Spleen (tissue), 11 donors: ENCODE data around the gene LOXHD1. TPM values are rescaled to one million over a fixed set of nuclear protein-coding genes. Genes with fewer than 3 reads are reported as not detected.

Experiments used
- DNase-seq: peaks from one replicate; pipeline ENCODE4 v3.0.0-alpha.2; 2020
- H3K27ac ChIP-seq, 8 donors: fragments of 200-600 bp; sonication (generic) in 7 of 8; 1 replicate in 4 of 8; 2 replicates in 4 of 8; pipeline versions ENCODE4 v1.5.0 to v1.8.0; 2016 to 2021; ENCODE audit warnings: inconsistent platforms in 4 of 8, mild to moderate bottlenecking in 4 of 8, moderate library complexity in 1 of 8
- H3K27me3 ChIP-seq, 7 donors: fragments of 200-600 bp; sonication (generic) in 6 of 7; replicated peaks in 1 of 7; 1 replicate in 4 of 7; 2 replicates in 3 of 7; pipeline versions ENCODE4 v1.5.0 to v1.8.0; 2016 to 2021; ENCODE audit warnings: inconsistent platforms in 3 of 7, mild to moderate bottlenecking in 1 of 7
- H3K36me3 ChIP-seq, 6 donors: fragments of 200-600 bp; sonication (generic) in 5 of 6; 1 replicate in 4 of 6; 2 replicates in 2 of 6; pipeline versions ENCODE4 v1.5.0 to v1.8.0; 2016 to 2021; ENCODE audit warnings: inconsistent platforms in 2 of 6
- H3K4me1 ChIP-seq, 6 donors: fragments of 200-600 bp; sonication (generic) in 5 of 6; 1 replicate in 3 of 6; 2 replicates in 3 of 6; pipeline versions ENCODE4 v1.5.0 to v1.8.0; 2016 to 2021; ENCODE audit warnings: inconsistent platforms in 3 of 6
- H3K4me3 ChIP-seq, 8 donors: fragments of 200-600 bp; sonication (generic) in 7 of 8; 1 replicate in 4 of 8; 2 replicates in 4 of 8; pipeline versions ENCODE4 v1.5.0 to v1.8.0; 2016 to 2021; ENCODE audit warnings: inconsistent platforms in 4 of 8, mild to moderate bottlenecking in 4 of 8, moderate library complexity in 2 of 8
- H3K9me3 ChIP-seq, 8 donors: fragments of 200-600 bp; sonication (generic) in 7 of 8; 1 replicate in 4 of 8; 2 replicates in 4 of 8; pipeline versions ENCODE4 v1.5.0 to v1.8.0; 2016 to 2021; ENCODE audit warnings: inconsistent platforms in 4 of 8
- CTCF ChIP-seq, 11 experiments: fragments of 200-600 bp in 7 of 11; fragments of 450-650 bp in 4 of 11; sonication (generic) in 4 of 11; IDR thresholded peaks in 8 of 11; conservative IDR thresholded peaks in 3 of 11; 1 replicate in 7 of 11; 2 replicates in 4 of 11; pipeline versions ENCODE4 v1.4.0 to v1.8.0; 2016 to 2021; ENCODE audit warnings: antibody characterized with exemption in 11 of 11, inconsistent platforms in 4 of 11, mild to moderate bottlenecking in 1 of 11
- POLR2A ChIP-seq, 3 donors: fragments of 450-650 bp; IDR thresholded peaks; one replicate each; pipeline ENCODE4 v1.5.1; 2017; ENCODE audit warnings: antibody characterized with exemption in 3 of 3, mild to moderate bottlenecking in 1 of 3
- POLR2AphosphoS5 ChIP-seq, 3 donors: sonication (generic); formaldehyde crosslinking; IDR thresholded peaks; one replicate each; pipeline ENCODE4 v1.5.1; 2017; ENCODE audit warnings: antibody characterized with exemption in 3 of 3
- WGBS, 5 donors: extraction: QIAGEN DNeasy Blood & Tissue Kit in 3 of 5; methylation state at CpG; one replicate each; pipeline versions ENCODE4 v1.1.5 to v1.1.7; 2013 to 2018; 5-methylcytosine and 5-hydroxymethylcytosine counted together
- intact Hi-C: fragments of 100-400 bp; cut with DNase I; formaldehyde crosslinking; loops from one replicate; pipeline ENCODE4 v1.15.0; 2023; ENCODE audit warnings: low total_unique reads
- polyA plus RNA-seq, 3 donors: library from polyadenylated mRNA; stranded (reverse); fragments of 200-250 nt; gene quantifications; one replicate each; pipeline ENCODE4 v1.2.1, GENCODE V29; 2013
- total RNA-seq, 7 donors: library from RNA; depleted of rRNA in 3 of 7; stranded (reverse); fragments of >200 nt in 3 of 7; fragmentation: NEBNext Ultra II Directional in 4 of 7; extraction: Animal tissue kit (Norgen Biotek cat#: 25700) in 4 of 7; gene quantifications; one replicate each; pipeline versions ENCODE4 v1.1.0 to v1.2.1, GENCODE V29; 2016 to 2021
- donor health status: healthy with polysubstance abuse.
- donor health status: DM: no; HTN: no; CAD: no; lungs with moderate emphysema.
- donor health status: DM: no; HTN: no; CAD: no.
- donor health status: Bipolar disorder and iron deficiency.
- donor health status: healthy.
- donor health status: DM: no; HTN: no; CAD: no.
- donor health status: DM: yes; HTN: yes; CAD: no.

LOXHD1 gene
- total and polyA plus RNA-seq, 10 donors, result 0.09 to 6.0 (median 2.1) TPM

GRCh38 chr18:46581648-46582047 is 75.4 kb downstream of the LOXHD1 start:
- DNase-seq, result no peak
- peaks cover 7 to 27% (median 19%) of the 10 kb centered on the region in 8 donors for H3K9me3 ChIP-seq
- TF ChIP-seq POLR2AphosphoS5 (IDR thresholded peaks at IDR 0.05) (no peak), POLR2A (IDR thresholded peaks at IDR 0.05) (no peak), CTCF (IDR thresholded peaks at IDR 0.05 in 8 of 11, conservative IDR thresholded peaks at IDR 0.05 in 3 of 11) (no peak)
- intact Hi-C loops, result no loop called here
- H3K27me3 ChIP-seq, result peaks cover 0 to 12% (median 0%) of the 10 kb centered on the region in 7 donors
- no peak overlapping the region for H3K27ac ChIP-seq
- H3K4me3 ChIP-seq, result no peak overlapping the region
- no peaks in the 10 kb centered on the region for H3K4me1 ChIP-seq
- H3K36me3 ChIP-seq, result peaks cover 0 to 10% (median 0%) of the 10 kb centered on the region in 6 donors

- Histone ChIP-seq H3K4me3 (no peak overlapping the region), H3K9me3 (peaks cover 7 to 27% (median 19%) of the 10 kb centered on the region in 8 donors), H3K27ac (no peak overlapping the region), H3K4me1 (no peaks in the 10 kb centered on the region), H3K27me3 (peaks cover 0 to 12% (median 0%) of the 10 kb centered on the region in 7 donors), H3K36me3 (peaks cover 0 to 15% (median 0%) of the 10 kb centered on the region in 6 donors)
- intact Hi-C loops, result no loop called here
- DNase-seq, result no peak
- 95 to 100% (median 96%) methylated on average over 2 of the region's 2 CpGs for WGBS, 5 donors
- TF ChIP-seq POLR2A (IDR thresholded peaks at IDR 0.05) (no peak), POLR2AphosphoS5 (IDR thresholded peaks at IDR 0.05) (no peak), CTCF (IDR thresholded peaks at IDR 0.05 in 8 of 11, conservative IDR thresholded peaks at IDR 0.05 in 3 of 11) (no peak)
Measured at GRCh38 chr18:46578987-46579386, 78.0 kb downstream of the LOXHD1 start.

GRCh38 chr18:46577546-46577945 is 79.5 kb downstream of the LOXHD1 start:
- intact Hi-C loops, result no loop called here
- TF ChIP-seq CTCF (IDR thresholded peaks at IDR 0.05 in 8 of 11, conservative IDR thresholded peaks at IDR 0.05 in 3 of 11) (no peak), POLR2AphosphoS5 (IDR thresholded peaks at IDR 0.05) (no peak), POLR2A (IDR thresholded peaks at IDR 0.05) (no peak)
- Histone ChIP-seq H3K27me3 (peaks cover 0 to 12% (median 0%) of the 10 kb centered on the region in 7 donors), H3K27ac (no peak overlapping the region), H3K4me1 (no peaks in the 10 kb centered on the region), H3K9me3 (peaks cover 7 to 24% (median 19%) of the 10 kb centered on the region in 8 donors), H3K4me3 (no peak overlapping the region), H3K36me3 (peaks cover 0 to 15% (median 0%) of the 10 kb centered on the region in 6 donors)
- whole genome bisulfite sequencing, 5 donors, result 87 to 93% (median 91%) methylated on average over 9 to 11 of the region's 11 CpGs
- no peak for DNase-seq

GRCh38 chr18:46575851-46576250 is 81.2 kb downstream of the LOXHD1 start:
- Histone ChIP-seq H3K36me3 (peaks cover 0 to 24% (median 0%) of the 10 kb centered on the region in 6 donors), H3K4me3 (no peak overlapping the region), H3K4me1 (no peaks in the 10 kb centered on the region), H3K27me3 (peaks cover 0 to 12% (median 0%) of the 10 kb centered on the region in 7 donors), H3K9me3 (peaks cover 0 to 9% (median 5%) of the 10 kb centered on the region in 8 donors), H3K27ac (no peak overlapping the region)
- intact Hi-C loops, result no loop called here
- WGBS, 5 donors, result 95 to 99% (median 96%) methylated on average over 6 of the region's 6 CpGs
- TF ChIP-seq POLR2A (IDR thresholded peaks at IDR 0.05) (no peak), POLR2AphosphoS5 (IDR thresholded peaks at IDR 0.05) (no peak), CTCF (IDR thresholded peaks at IDR 0.05 in 8 of 11, conservative IDR thresholded peaks at IDR 0.05 in 3 of 11) (no peak)
- DNase-seq, result no peak
